GM21723 (cell line): ENCODE results near the gene TENM4.
"Not testable (repeated sequence)": the region's sequence is repeated elsewhere in the genome, so short reads cannot be mapped to it uniquely, and the experiment has no call there.

Experiments used
- ATAC-seq: cut with Tn5 transposase; IDR thresholded peaks from one replicate; pipeline ENCODE4 v1.9.1; 2021; ENCODE audit warnings: mild to moderate bottlenecking, moderate library complexity; ENCODE audit not compliant: unreplicated experiment

TENM4 gene

DNA sequence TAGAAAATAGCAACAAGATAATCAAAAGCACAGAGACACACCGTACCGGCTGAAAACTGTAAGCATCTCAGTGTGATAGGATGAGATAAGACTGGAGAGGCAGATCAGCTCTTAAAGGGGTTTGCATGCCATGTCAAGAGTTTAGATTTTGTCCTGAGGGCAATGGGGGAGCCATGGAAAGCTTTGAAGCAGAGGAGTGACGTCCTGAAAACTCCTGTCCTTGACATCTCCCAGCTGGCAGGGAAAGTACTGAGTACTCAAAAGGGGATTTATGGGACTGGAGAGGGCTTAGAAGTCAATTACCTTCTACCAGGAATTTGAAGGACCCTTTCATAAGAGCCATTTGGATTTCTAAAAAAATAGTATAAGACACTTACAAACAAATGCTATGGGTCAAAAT, 445.7 kb downstream of the TENM4 start:
- no peak for ATAC-seq

DNA sequence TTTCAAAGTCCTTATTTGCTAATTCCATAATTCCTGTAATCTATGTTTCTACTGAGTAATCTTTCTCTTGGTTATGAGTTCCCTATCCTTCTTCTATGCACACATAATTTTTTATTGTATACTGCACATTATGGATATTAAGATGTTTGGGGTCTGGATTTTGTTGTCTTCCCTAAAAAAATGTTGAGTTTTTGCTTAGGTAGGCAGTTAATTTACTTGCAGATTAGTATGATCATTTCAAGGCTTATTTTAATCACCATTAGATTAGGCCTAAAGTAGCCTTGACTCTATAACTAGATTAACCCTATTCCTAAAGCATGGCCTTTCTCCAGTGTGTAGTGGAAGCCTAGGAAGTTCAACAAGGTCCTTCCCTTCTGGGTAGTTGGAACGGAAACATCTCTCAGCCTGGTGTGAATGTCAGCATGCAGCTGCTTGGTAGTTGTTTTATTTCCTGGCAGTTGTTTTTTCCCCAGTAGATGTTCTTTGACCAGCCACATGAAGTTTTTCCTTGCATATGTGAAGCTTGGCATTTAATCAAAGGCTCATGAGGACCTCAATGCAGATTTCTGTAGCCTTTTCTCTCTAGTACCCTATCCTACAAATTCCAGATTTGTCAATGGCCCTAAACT, 446.9 kb downstream of the TENM4 start:
- no peak for ATAC-seq

DNA sequence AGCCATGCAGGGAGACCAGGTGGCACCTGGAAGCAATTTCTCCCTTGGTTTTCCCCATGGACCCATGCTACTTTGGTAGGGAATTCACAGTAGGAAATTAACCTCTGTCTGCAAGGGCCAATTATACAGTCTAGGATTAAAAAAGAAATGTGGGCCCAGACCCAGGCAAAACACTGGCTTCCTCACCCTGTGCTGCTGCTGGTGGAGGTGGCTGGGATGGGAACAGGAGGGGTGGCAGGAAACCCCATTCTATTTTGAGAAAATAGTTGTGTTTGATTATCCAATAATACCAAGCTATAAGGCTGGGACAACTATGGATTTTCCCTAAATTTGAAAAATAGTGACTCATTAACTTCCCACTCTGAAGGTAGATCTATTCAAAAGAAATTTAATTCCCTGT, 449.1 kb downstream of the TENM4 start:
- no peak for ATAC-seq

DNA sequence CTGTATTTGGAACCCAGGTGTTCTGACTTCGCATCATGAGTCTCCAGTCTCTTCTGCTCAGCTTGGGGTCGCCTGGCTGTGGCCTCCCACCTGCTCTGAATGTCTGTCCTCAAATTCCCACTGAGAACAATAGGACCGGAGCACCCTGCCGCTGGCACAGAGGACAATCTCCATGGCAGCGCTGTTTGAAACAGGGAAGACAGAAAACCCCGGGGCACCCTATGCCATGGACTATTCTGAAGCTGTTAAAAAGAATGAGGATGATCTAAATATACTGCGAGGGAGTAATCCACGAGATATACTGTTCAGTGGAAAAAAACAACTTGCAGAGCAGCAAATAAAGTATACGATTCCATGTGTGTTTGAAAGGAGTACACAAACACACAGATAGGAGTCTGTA, 450.6 kb downstream of the TENM4 start:
- ATAC-seq, result no peak

DNA sequence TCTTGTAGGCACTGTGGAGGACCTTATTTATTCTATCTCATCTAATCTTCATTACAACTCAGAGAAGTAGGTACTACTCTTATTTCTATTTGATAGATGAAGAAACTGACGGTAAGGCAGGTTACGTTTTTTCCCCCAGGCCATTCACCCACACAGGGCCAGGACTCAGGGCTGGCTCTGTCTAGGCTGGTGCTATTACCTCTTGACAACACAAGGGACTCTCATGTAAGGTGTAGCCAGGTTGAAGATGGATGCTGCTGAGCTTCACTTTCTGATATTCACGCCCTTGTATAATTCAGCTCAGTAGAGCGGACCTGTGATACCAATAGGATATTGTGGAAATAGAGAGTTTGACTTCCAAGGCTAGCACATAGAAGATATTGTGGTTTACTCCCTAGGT, 453.1 kb downstream of the TENM4 start:
- no peak for ATAC-seq

DNA sequence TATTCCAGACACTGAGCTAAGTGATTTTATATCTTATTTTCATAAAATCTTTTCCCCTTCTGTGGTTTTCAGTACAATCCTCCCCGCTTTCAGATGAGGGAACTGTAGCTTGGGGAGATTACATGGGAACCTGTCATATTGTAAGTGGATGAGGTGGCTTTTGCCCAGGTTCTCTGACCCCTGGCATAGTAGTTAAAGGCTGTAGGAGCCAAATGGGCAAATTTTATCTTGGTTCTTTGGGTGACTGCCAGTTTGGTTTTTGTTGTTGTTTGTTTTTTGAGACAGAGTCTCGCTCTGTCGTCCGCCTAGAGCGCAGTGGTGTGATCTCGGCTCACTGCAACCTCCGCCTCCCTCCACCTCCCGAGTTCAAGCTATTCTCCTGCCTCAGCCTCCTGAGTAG, 454.5 kb downstream of the TENM4 start:
- no peak for ATAC-seq

DNA sequence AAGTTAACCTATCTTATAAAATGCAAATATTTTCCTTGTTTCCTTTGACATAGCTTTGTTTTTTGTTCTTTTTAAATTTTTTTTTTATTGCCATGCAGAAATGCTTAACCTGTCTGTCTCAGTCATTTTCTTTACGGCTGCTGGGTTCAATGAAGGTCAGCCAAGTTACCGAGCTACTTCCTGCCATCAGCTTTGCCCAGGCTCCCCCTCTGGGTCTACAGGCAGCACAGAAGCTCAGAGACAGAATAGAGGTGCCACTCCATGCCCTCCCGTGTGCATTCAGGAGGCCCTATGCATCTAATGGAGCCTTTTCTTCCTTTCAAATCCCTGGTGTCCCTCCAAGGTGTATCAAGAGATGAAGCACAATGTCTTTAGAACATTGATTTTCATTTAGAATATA, 455.2 kb downstream of the TENM4 start:
- ATAC-seq, result no peak

DNA sequence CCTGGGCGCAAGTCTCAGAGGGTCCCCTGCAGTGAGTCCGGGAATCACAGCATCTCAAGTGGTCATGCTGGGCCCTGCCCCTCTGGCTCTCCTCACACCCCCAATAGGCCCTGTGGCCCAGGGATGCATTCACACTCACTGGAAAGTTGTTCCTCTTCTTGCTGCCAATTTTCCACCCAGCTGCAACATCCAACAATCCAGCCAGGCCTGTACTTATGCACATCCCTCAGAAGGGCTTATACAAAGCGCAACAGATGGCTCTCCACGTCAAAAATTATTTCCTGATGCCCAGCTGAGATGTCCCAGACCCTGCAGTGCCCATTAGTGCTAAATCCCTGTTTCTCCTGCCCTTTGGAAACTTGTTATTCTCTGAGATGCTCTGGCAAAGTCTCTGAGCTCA, 458.4 kb downstream of the TENM4 start:
- no peak for ATAC-seq

DNA sequence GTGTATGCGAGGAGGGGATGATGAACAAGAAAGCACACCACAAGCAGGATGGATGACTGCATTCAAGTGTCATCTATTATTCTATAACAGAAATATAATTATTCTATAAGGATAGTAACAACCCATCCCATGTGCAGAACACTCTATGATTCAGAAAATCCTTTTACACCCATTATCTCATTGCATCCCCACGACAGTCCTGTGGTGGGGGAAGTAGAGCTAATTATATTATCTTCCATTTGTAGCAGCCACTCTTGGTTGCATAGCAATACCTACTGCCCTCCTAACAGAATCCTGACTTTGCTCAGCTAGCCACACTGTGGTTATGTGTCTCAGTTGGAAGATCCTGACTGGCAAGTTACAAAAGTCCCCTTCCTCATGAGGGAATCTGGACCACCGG, 459.7 kb downstream of the TENM4 start:
- ATAC-seq, result no peak

DNA sequence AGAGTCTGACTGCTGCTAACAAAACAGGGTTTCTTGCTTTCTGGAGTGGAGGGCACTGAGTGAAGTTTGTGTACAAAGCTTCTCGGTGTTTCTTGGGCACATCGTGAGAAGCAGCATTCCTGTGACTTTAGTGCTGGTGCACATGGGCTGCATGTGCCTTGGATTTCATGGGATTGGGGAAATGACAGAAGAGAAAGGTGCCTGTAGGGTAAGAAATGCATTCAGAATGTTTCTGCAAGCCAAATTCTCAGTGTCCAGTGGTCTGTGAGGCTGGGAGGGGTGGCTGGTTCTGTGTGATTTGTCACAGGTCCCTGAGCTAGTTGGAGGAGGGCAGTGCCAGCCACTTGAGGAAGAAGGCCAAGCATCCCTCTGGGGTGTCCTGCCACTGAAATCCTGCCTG, 462.0 kb downstream of the TENM4 start:
- ATAC-seq, result no peak

DNA sequence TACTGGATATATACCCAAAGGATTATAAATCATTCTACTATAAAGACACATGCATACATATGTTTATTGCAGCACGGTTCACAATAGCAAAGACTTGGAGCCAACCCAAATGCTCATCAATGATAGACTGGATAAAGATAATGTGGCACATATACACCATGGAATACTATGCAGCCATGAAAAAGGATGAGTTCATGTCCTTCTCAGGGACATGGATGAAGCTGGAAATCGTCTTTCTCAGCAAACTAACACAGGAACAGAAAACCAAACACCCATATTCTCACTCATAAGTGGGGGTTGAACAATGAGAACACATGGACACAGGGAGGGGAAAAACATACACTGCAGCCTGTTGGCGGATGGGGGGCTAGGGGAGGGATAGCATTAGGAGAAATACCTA, 463.0 kb downstream of the TENM4 start:
- ATAC-seq, result not testable (repeated sequence)

DNA sequence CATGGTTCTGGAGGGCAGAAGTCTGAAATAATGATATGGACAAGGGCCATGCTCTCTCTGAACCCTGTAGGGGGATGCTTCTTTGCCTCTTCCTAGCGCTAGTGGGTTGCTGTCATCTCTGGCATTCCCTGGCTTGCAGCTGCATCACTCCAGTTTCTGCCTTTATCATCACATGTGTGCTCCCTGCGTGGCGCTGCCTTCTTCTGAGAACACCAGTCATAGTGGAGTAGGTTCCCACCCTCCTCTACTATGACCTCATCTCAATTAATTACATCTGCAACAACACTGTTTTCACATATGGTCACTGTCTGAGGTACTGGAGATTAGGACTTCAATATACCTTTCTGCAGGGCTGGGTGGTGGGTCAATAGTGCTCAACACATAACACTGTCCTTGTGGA, 463.8 kb downstream of the TENM4 start:
- no peak for ATAC-seq

DNA sequence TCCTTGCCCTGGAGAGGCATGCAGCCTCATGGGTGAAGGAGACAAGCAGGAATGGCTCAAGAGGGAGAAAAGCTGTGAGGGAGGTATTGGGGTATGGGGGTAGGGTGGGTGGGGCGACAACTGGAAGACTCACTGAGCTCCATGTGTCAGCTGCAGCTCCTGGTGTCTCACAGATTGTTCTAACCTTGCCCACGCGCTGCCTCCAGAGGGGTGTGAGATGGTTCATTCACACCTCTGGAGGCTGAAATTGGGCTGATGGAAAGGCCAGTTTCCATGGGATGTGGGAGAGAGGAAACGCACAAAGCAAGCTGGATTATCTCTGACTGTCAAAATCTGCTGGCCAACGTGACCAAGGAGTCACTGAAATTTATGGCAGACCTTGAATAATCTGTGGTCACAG, 465.7 kb downstream of the TENM4 start:
- no peak for ATAC-seq

DNA sequence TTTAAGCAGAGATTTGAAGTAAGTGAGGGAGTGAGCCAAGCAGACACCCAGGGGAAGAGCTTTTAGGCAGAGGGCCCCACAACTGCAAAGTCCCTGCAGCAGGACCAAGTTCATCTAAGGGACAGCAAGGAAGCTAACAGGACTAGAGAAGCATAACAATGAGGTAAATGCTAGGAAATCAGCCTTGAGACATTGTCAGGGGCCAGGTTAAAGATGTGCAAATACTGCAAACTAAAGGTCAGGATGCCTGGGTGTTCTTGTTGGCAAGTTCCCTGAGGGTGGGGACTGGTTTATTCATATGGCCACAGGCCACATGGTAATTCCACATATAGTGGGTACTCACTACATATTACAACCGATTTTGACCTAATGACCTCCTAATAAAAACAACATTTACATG, 467.0 kb downstream of the TENM4 start:
- no peak for ATAC-seq

DNA sequence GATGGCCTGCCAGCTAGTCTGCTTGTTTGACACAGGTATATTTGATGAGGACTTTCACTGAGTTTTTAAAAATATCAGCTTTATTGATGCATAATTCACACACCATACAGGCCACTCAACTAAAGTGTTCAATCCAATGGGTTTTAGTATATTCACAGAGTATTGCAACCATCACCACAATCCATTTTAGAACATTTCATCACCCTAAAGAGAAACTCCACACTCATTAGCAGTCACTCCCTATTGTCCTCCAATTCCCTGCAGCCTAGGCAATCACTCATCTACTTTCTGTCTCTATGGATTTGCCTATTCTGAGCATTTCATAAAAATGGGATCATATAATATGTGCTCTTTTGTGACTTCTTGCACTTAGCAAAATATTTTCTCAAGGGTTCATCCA, 468.2 kb downstream of the TENM4 start:
- ATAC-seq, result no peak

DNA sequence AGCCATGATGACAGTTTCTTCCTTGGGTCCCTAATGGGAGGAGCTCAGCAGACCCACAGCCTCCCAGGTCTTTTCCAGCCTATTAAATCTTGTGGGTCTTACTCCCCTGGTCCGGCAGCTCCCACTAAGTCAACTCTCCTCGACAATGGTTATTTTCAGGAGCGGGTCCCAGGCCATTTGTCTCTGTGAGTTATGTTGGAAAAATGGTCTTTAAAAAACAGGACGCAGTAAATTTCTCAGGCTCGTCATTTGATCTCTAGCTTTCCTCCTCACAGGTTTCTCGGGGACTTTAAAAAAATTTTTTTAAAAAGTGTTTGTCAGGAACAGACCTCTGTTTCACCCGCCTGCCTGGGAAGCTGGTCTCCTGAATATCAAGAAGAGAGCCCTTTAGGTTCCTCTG, 468.7 kb downstream of the TENM4 start:
- ATAC-seq, result no peak

DNA sequence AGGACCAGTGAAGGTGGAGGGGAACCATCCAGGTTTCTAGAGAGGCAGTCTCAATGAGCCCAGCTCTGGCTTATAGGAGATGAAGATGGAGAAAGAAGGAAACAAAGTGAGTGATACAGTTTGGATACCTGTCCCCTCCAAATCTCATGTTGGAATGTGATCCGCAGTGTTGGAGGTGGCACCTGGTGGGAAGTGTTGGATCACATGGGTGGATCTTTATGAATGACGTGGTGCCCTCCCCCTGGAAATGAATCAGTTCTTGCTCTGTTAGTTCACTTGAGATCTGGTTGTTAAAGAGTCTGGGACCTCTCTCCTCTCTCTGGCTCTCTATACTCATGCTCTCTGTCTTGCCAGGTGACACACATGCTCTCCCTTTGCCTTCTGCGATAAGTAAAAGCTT, 473.0 kb downstream of the TENM4 start:
- no peak for ATAC-seq

DNA sequence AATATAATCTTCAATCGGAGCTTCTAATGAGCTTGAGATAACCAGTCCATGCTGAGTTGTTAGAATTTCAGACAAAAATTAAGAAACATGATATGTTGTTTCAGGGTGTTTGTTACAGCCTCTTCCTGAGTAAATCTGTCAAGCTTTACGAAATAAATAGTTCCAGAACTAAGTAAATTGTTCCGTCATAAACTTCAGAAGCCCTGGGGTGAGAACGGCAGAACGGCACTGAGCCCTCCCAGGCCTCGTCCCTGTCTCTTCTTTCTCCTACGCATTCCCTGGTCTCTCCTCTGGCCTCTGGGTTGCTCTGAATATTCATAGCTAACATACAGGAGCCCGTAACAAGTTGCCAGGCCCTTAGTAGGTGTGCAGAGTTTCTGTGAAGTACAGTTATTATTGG, 475.4 kb downstream of the TENM4 start:
- no peak for ATAC-seq

DNA sequence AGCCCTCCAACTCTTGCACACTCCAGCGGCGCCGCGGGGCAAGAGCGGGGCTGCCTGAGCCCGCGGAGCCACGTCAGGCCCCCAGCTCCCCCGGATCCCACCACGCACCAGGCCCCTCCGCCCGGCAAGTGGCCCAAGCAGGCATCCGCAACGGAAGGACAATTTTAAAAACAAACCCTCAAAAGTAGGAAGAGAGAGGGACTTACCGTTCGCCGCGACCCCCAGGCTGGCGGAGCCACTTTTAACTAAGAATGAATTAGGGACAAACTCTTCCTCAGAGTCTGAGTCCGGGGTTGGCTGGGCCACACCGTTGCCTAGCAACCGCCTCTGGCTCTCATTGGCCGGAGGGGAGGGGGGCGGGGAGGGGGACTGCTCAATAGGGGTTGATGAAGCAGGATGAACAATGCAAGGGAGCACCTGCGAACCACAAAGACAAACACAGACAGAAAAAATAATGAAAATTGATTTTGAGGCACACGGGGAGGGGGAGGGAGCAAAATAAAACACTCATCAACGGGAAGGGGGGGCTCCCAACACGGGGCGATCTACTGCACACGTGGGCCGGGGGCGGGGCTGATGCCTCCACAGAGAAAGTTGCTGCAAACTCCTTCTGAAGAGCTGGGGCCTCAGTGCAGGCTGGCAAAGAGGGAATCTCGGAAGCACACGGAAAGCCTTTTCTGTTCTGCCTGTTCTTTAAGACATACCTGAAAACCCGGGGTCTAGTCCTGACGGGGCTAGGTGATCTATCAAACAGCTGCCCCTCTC, 478.7 kb downstream of the TENM4 start:
- ATAC-seq, result no peak

DNA sequence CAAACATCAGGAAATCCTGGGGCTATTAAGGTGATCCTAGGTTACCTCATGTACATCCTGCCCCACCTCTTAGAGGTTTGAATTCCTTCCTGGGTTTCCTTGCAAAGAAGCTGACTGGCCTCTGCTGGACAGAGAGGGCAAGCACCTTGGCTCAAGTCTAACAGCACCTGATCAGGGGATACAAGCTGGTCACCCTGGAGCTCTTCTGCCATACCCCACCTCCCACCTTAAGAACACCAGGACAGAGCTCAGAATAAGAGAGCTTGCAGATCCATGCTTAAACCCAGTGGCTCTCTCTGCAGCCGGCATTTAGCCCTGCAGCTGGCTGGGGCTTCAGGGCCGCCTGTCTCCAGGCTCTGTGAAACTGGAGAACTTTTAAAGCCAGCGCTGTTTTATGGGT, 479.6 kb downstream of the TENM4 start:
- no peak for ATAC-seq

DNA sequence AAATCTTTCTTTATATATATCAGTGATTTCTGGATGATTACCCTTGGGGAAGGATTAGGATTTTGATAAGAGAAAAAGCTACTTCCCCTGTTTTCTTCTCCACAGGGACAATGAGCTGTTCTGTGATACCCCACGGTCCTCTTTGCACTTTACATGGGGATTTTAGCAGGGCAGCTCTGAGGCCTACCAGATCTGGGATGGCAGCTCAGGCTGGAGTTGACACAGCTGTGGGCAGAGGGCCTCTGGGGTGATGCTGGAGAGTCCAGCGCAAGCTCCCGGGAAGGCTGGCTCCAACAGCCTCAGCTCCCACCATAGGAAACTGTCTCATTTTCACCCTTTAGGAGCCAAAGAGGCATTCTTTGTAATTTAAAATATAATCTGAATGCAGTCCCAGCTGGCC, 482.4 kb downstream of the TENM4 start:
- ATAC-seq, result no peak

DNA sequence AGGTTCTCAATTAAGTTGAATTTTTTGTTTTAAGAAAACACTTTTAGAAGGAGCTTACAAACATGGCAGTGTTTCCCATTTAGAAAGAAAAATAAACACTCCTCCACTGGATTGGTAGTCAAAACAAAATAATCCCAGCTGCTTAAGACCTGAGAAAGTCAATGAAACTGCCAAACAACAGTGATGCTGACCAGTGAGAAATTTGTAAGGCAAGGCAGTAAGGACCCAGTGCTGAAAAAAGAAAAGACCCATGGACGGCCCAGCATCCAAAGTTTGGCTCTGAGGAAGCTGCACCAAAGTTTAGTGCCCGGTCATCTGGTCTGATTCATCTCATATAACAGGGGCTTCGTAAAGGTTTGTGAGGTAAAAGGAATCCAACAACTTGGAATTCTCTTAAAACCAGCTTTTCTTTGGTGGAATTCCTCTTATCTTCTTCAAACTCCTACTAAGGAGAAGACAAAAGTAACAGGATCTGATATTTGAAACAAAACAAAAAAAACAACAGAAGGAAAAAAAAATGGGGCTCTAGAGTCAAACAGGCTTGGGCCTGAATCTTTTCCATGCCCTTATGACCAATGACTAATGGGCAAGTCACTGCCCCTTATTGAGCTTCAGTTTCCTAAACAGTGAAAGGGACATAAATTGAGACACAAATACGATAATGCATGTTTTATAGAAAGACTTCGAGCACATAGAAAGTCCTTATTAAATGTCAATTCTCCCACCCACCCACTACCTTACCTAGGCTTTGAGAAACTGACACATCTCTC, 483.2 kb downstream of the TENM4 start:
- ATAC-seq, result no peak
